Measurements from ENCODE around the gene MORN1.

The MORN1 gene

DNA sequence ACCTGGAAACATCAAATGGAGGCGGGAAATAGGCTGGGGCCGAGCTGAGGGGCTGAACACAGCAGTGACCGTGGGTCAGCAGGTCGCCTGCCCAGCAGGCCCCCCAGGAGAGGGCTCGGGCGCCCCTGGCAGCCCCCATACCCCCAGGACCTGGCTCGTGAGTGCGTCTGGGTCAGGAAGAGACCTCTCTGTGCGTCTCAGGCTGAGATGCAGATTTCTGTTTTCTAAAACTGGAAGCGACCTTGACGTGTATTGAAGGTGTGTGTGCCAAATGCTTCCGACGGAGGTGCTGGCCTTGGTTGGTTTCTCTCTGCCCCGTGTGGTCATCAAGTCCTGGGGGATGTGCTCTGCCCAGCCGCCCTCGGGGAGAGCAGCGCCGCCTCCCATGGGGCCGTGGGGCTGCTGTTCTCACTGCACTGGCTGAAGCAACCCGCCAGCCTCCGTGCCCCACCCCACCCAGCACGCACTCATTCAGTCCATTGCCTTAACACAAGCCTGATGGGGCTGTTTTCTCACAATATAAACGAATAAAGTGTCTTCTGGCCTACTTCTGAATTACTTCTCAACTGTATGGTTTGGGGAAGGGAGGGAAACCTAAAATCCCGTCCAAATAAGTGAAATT, 13.6 kb upstream of the MORN1 start:
- no peak for DNase-seq (ENCODE audit: low spot score)

DNA sequence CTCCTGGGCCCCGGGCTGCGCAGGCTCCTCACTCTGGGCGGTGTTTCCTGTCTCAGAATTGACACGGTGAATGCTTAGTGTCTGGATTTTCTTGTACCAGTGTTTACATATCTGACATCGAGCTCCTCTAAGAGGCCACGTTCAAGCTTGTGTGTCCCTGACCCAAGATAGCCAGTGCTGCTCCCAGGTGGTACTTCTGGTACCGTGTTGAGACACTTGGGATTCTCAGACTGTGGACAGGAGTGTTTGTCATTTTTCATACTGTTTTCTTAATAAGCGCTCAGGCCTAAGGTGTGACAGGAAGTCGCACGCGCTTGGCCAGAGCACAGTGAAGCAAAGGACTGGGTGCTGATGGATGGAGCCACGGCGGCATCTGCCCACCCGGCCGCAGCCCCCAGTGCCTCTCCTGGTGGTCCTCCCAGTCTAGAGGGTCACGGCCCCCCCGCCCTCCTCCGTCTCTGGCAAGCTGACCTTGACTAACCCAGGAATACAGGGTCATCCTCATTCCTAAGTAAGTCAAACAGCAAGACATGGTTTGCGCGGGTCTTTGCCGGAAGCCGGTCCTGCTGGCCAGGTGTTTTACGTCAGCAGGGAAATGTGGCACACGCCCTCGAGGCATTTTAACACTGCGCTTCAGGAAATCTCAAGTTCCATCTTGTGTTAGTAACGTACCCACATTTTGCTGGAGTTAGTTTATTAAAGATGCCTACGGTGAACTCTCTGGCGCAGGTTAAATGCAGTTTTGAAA, 13.0 kb upstream of the MORN1 start:
- no peak for DNase-seq (ENCODE audit: low spot score)

DNA sequence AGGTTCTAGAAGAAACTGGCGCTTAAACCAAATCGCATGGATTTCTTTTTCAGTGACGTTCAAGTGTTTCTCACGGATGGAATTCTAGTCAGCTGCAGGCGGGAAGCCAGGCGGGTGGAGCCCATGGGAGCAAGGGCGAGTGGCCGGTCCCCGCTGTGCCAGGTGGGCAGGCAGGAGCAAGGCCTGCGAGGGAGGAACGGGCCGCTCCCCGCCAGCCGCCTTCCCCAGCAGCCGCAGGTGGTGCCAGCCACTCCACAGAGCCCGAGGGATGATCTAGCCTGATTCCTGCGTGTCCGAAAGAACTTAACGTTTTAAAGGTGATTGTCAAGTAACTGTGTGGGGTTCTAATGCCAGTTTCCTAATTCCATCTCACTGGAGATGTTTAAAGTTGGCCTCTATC, 11.9 kb upstream of the MORN1 start:
- no peak for DNase-seq (ENCODE audit: low spot score)

DNA sequence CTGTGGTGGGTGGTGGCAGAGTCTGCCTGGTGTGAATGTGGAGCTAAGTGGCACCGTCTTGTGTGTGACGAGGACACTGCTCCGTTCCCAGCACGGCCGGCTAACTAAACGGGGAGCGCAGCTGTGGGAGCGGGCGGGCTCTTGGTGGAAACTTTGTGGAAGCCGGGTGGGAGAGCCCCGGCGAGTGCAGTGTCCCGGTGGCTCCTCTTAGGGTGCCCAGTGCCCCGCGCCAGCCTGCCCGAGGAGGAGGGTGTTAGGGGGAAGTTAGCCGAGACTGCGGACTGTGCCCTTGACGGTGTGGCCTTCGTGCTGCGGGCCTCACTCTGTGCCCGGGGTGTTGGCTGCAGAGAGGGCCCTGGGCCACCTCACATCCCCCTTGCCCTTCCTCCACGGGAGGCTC, 11.1 kb upstream of the MORN1 start:
- DNase-seq (ENCODE audit: low spot score): no peak

DNA sequence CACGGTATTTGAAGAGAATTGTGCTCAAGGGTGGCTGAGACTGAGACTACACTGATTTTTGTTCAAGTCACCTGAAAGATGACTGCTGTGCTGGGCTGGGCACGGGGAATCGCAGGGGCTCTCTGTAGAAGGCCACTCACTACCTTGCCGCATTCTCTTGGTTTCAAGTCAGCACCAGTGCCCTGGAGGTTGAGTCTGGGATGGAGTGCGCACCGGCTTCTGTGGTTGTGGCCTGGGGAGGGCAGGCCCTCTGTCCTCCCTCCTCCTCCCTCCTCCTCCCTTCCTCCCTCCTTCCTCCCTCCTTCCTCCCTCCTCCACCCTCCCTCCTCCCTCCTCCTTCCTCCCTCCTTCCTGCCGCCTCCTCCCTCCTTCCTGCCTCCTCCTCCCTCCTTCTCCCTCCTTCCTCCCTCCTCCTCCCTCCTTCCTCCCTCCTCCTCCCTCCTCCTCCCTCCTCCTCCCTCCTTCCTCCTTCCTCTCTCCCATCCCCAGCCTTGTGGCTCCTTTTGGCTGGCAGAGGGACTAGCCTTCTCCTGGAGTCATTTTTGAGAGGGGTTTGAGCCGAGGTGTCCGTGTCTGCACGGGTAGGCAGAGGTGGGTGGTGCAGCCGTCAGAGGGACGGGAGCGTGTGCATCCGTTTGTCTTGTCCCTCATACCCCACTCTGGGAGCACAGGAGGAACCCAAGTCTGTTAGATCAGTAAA, 9.7 kb upstream of the MORN1 start:
- DNase-seq (ENCODE audit: low spot score): no peak

DNA sequence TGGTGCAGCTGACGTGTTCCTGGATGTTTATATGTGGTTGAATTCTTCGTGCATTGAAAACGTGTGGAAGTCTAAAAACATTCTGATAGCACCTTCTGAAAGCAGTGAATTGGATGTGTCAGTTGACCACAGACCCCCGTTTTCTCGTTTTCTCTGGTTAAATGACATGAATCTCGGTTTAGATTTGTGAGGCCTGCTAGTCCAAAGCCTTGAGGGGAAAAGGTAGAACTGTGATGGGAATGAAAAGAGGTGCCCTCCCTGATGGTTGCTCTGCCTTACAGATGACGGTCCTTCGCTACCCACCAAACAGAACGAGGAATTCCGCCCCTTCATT, 9.2 kb upstream of the MORN1 start:
- DNase-seq (ENCODE audit: low spot score): no peak

DNA sequence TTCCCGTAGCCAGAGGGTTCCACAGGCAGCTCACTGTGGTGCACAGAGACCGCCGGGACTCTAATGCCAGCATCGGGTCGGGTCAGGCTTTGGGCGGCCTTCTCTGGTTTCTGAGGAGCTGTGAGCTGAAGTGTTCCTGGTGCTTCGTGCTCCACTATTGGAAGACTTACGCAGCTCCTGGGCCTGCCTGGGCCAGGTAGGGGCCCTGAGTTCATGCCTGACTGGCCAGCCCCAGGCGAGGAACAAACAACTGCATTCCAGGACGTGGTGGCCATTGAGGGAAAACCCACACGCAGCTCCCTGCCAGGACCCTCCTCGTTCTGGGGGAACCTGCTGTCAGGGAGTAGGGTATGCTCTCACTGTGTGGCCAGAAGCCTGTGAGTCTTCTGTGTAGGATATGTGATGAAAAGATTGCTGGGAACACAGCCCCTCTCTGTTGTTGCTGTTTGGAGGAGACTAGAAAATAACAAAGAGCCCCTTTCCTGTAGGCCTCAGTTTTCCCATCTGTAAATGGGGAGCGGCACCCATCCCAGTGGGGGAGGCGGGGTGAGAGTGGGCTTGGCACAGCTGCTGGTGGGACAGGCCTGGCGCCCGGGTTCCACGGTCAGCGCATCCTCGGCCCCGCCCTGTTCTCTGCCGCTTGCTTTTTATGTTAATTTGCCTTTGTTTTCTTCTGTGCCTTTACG, 8.7 kb upstream of the MORN1 start:
- no peak for DNase-seq (ENCODE audit: low spot score)

DNA sequence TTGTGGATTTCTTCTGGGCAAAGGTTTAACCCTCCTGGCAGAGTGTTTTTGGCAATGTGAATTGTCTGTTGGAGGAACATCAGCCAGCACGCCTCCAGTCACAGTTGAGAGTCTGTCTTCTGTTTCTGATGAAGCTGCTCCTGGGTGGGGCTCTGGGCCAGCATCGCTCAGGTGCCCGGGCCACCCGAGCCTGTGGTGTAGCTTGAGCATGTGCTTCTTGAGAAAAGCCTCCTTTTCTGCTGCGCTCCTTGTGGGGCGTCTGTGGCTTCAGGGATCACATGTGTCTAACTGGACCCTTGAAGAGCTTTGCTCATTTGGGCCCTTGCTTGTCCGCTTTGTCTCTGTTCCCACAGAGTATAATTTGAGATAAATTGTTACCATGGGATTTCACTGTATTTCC, 7.5 kb upstream of the MORN1 start:
- no peak for DNase-seq (ENCODE audit: low spot score)

DNA sequence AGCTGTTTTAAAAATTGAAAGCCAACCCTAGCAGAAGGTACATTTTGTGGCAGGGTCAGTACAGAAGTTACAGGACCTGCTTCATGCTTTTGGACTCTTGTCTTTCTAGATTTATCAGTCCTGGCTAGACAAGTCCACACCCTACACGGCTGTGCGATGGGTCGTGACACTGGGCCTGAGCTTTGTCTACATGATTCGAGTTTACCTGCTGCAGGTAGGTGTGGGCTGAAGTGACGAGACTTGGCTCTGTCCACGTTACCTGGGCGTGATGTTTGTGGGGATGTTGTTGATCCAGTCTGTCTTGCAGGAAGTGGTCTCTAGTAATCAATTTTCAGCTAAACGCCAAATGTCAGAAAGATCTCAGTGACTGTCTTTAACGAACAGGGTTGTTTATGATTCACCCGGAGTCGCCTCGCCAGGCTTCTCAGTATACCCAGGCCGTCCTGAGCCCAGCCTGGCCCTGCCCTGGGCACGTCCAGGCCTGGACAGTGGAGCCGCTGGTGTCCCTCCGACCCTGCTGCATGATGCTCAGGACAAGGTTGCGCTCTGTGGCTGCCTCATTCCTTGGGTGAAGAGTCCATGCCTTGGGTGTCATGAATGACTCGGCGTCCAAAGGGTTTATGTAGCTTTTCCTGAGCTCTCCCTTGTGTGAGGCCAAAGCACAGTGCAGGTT, 5.8 kb upstream of the MORN1 start:
- no peak for DNase-seq (ENCODE audit: low spot score)

DNA sequence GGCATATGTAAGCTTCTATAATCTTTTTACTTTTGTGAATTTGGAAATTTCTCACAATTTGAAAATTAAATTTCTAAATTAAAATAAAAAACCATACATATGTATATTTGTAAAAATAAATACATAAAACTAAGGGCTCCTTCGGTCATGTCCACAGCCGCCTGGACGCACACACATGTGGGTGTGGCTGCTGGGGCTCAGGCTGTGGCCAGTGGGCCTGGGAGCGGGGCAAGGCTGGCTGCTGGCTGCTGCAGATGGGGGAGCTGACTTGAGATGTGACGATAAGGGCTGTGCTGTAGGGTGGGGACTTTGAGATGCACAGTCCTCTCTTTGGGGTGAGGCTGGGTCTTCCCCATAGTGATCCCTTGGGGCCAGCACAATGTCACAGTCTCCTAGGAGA, 5.1 kb upstream of the MORN1 start:
- DNase-seq (ENCODE audit: low spot score): no peak

DNA sequence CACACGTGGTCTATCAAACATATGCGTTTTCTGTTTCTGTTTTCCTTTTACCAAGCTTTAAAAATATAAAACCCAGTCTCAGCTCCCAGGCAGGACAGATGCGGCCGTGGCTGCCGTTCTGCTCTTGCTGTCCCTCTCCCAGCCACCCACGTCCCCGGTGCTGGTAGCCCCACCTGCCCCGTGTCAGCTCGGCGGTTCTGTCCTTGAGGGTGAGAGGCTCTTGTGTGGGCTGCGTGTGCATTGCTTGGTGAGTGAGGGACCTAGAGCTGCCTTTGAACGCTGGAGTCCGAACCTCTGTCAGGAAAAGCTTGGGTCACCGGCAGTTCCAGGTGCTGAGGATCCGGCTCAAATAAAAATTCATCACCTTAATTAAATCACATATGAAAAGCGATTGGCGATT, 4.7 kb upstream of the MORN1 start:
- no peak for DNase-seq (ENCODE audit: low spot score)

DNA sequence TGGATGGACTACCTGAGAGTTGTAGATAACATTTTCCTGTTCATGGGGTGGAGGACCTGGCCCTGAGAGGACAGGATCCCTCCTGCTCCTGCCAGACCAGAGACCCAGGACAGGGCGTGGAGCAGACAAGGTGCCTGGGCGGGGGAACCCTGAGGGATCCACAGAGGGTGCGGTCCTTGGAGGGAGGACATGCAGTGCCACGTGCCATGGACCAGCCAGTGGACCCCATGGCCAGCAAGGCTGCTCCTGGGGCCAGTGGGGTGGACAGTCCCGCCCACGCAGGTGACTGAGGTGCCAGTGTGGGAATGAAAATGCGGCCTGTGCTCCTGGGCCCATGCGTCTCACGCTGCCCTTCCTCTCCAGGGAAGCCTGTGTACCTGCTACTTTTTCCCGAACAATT, 3.9 kb upstream of the MORN1 start:
- no peak for DNase-seq (ENCODE audit: low spot score)

DNA sequence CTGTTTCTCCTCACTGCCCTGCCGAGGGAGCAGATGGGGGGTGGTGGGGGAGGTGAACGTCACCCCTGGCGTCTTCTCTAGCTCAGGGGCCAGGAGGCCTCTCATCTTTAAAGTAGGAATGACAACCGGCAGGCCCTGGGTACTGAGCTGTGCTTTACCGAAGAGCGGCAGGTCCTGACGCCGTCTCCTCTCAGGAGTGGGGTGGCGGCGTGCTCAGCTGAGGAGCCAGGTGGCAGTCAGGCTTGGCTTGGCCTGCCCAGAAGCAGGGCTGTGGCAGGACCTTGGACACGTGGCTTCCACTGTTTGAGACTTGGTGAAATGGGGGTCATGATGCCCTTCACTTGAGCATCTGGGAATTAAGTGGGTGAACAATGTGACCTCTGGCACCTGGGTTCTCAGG, 3.4 kb upstream of the MORN1 start:
- no peak for DNase-seq (ENCODE audit: low spot score)

DNA sequence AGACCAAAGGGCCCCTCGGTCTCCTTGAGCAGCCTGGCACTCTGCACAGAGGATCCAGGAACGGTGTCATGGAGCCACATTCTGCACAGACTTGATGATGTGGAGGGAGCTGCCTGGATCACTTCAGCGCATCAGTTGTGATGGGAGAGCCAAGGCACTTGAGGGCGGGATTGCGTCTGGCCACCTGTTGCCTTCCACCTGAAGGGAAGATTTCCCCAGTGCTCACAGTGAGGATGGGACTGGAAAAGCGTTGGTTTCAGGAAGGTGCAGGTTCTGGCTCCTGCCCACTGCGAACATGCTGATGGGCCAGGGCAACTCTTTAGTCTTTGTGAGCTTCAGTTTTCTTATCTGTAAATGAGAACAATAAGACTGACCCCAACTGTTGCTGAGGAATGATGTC, 2.9 kb upstream of the MORN1 start:
- DNase-seq (ENCODE audit: low spot score): no peak

DNA sequence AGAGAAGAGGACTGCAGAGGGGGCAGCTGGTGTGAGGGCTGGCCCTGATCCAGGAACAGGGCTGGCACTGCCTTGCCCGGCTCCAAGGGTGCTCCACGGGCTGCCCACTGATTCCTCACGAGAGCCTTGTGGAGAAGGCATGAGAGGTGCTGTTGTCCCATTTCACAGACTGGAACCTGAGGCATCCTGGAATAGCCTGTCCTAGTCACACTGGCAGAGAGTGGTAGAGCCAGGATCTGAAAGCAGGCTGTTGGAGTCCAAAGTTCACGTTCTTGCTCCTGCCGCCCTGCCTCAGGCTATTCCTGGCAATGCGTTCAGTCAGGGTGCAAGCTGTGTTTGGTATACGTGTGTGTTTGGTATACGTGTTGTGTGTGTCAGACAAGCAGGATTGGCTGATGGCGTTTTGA, 2.1 kb upstream of the MORN1 start:
- no peak for DNase-seq (ENCODE audit: low spot score)

DNA sequence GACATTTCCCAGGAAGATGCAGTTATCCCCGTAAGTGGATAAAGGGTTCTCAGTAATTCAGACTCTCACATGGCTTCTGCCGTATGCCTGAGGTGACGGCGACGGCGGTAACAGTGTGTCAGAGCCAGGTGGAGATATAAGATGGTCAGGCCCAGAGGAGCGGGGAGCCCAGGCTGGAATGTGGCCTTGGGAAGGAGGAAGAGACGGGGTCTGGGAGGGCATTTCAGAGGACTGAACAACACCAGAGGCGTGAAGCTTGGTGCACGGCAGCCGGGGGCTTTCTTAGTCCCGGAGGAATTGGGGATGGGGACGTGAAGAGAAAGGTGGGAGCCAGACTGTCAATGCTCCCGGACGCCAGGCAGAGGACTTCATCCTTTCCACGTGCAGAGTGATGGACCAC, 1.3 kb upstream of the MORN1 start:
- DNase-seq (ENCODE audit: low spot score): no peak

DNA sequence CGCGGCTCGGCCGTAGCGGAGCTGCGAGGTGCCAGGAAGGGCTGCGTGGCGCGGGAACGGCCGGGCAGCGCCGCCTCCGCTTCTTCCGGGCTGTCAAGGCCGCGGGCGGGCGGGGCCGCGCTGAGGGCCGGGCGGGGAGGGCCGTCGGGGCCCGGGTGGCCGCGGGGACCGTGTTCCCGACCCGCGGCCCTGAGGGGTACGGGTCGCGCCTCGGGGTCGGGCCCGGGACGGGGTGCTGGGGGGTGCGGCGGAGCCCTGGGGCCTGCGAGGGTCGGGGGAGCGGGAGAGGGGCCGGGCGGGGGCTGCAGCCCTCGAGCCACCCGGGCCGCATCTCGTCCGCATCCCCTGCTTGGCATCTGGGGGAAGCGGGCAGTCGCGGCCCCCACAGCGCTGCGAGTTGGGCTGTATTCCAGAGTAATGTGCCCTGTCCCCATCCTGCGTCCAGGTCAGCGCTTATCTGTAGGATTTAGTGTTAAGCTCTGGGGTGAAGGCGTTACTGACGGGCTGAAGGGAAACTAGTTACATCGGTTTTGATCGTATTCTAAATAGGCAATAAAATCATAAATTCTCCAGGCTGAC, 666 bp upstream of the MORN1 start:
- no peak for DNase-seq (ENCODE audit: low spot score)

DNA sequence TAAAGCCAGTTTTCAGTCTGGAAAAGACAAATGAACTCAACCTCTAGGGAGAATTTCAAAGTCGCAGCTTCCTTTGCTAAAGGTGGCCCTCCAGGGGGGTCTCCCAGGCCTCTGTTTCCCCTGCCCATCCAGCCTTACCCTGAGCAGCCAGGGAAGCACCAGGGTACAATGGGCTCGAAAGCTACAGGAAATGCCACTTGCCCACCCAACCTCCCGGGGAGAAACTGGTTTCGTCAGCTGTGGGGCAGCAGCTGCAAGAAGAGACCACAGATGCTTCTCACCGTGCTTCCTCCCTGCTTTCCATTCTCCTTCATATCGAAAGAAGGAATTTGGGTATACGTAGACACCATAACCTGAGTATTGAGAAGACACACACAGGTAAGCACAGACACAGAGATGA, 1.7 kb downstream of the MORN1 start:
- DNase-seq (ENCODE audit: low spot score): no peak

DNA sequence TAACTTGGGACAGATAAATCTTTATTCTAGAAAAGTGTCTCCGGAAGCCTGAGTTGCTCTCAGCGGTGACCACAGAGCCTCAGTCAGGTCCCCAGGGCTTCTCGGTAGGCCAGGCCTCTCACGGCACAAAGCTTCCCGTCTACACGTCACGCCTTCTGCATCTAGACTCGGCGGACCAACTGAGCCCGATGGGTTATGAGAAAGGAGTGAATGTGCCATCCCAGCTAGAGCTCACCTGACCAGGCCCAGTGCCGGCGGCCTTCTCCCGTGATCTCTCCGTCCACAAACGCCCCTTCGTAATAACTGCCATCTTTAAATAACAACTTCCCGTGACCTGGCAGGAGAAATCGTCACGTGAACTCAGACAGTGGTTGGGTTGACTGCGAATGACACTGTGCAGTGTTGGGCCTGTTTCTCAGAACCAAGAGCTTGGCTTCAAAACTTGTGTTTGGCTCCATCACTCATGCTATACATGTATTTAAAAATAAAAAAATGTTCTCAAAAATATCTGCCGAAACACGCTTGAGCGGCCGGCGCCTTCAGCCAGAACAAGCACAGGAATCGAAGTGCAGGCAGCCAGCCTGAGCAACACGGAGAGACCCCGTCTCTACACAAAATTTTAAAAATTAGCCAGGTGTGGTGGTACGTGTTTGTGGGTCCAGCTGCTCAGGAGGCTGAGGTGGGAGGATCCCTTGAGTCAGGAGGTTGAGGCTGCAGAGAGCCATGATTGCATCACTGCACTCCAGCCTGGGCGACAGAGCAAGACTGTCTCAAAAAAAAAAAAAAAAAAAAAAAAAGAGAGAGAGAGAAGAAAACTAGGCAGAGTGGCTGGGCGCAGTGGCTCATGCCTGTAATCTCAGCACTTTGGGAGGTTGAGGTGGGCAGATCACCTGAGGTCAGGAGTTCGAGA, 3.1 kb downstream of the MORN1 start:
- DNase-seq (ENCODE audit: low spot score): no peak

DNA sequence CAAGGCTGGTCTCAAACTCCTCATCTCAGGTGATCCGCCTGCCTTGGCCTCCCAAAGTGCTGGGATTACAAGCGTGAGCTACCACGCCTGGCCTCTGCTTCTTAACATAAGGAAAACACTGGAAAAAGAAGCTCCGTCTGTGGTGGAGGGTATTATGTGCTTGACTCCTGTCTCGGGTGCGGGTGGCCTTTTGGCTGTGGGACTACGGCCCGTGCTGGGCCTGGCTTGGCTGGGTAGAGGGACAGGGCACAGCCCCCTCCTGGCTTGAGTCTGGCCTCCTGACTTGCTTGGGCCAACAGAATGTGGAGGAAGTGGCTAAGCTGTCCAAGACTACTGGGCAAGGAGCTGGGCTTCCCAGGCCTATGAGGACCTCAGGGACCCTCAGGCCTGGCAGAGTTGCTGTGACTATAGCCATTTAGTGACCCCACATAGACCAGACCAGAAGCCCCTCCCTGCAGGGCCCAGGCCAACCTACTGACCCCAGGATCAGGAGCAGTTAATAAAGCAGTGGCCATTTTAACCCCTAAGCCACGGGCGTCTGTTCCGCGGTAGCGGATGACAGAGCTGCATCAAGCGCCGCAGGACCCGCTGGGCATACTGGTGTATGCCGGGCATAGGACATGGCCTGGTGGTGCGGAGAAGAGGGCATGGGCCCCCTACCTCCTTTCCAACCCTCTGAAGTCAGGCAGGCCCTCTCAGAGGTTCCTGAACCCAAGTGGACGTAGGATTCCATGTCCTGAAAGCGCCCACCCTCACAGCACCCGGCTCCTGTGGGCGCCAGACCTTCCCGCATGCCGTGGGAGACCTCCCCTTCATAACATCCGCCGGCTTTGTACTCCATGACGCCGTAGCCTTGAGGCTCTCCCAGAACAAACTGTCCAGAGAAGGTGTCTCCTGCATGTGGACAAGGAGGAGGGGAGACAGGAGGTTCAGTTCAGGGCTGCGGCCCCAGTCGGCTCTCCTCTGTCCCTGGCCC, 4.4 kb downstream of the MORN1 start:
- DNase-seq (ENCODE audit: low spot score): no peak
